Gastroesophageal sphincter (tissue), 4 donors: ENCODE results near the gene XRCC3. TPM values are rescaled to one million over a fixed set of nuclear protein-coding genes. Genes with fewer than 3 reads are reported as not detected.

ENCODE experiments used
- ATAC-seq: fragments of 150-250 bp; one replicate; pipeline ENCODE4 v1.9.1; 2016; ENCODE audit warnings: mild to moderate bottlenecking, moderate library complexity
- H3K27ac ChIP-seq, 4 donors: fragments of 200-600 bp; sonication (generic) in 3 of 4; 1 replicate in 3 of 4; 2 replicates in 1 of 4; pipeline ENCODE4 v1.5.1; 2016 to 2019
- H3K27me3 ChIP-seq: fragments of 200-600 bp; sonication (generic); one replicate; pipeline ENCODE4 v1.5.1; 2019
- H3K36me3 ChIP-seq, 2 donors: fragments of 200-600 bp; sonication (generic); one replicate each; pipeline ENCODE4 v1.5.1; 2019; ENCODE audit warnings: control low read depth in 1 of 2
- H3K4me1 ChIP-seq, 3 donors: fragments of 200-600 bp; sonication (generic); 1 replicate in 2 of 3; 2 replicates in 1 of 3; pipeline ENCODE4 v1.5.1; 2016 to 2019; ENCODE audit warnings: control low read depth in 2 of 3
- H3K4me3 ChIP-seq, 2 donors: fragments of 200-600 bp; sonication (generic); one replicate each; pipeline ENCODE4 v1.5.1; 2019; ENCODE audit warnings: mild to moderate bottlenecking in 1 of 2, moderate library complexity in 1 of 2
- H3K9me3 ChIP-seq, 3 donors: fragments of 200-600 bp; sonication (generic); one replicate each; pipeline ENCODE4 v1.5.1; 2017 to 2019; ENCODE audit warnings: control low read depth in 2 of 3
- EP300 ChIP-seq: sonication (generic); formaldehyde crosslinking; IDR thresholded peaks from one replicate; pipeline ENCODE4 v1.6.1; 2017; ENCODE audit warnings: antibody characterized with exemption, mild to moderate bottlenecking
- POLR2A ChIP-seq, 2 donors: fragments of 450-650 bp; IDR thresholded peaks; one replicate each; pipeline ENCODE4 v1.6.1; 2017; ENCODE audit warnings: antibody characterized with exemption in 2 of 2, mild to moderate bottlenecking in 2 of 2, moderate library complexity in 1 of 2
- POLR2AphosphoS5 ChIP-seq: sonication (generic); formaldehyde crosslinking; IDR thresholded peaks from one replicate; pipeline ENCODE4 v1.6.1; 2017; ENCODE audit warnings: antibody characterized with exemption
- WGBS, 2 donors: methylation state at CpG; one replicate each; pipeline ENCODE4 v1.1.5; 2018; ENCODE audit warnings: low coverage in 1 of 2; 5-methylcytosine and 5-hydroxymethylcytosine counted together
- total RNA-seq, 4 donors: library from RNA; depleted of rRNA; stranded (reverse); fragments of >200 nt; gene quantifications; one replicate each; pipeline ENCODE4 v1.1.0, GENCODE V29; 2016
- TF ChIP-seq, protein P1 (sequence below), 4 experiments: fragments of 200-600 bp in 2 of 4; fragments of 450-650 bp in 2 of 4; sonication (generic) in 1 of 4; IDR thresholded peaks; one replicate each; pipeline ENCODE4 v1.5.1; 2017 to 2019; ENCODE audit warnings: antibody characterized with exemption in 4 of 4, mild to moderate bottlenecking in 2 of 4, moderate library complexity in 2 of 4

The XRCC3 gene
- total RNA-seq, 4 donors from 2014 or later: 1.2 to 7.8 (median 3.6) TPM

DNA sequence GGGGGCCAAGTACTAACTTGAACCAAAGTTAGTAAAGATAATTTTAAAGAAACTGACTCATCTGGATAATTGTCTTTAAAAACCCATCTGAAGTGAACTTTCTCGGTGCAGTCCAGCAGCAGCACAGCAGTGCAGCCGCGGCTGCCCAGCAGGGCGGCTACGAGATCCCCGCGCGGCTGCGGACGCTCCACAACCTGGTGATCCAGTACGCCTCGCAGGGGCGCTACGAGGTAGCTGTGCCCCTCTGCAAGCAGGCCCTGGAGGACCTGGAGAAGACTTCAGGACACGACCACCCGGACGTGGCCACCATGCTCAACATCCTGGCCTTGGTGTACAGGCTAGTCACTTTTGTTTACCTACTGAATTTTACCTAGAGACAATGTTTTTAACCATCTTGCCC is 52.7 kb downstream of the XRCC3 start:
- no peak for ATAC-seq
- Histone ChIP-seq H3K4me3 (no peak overlapping the region), H3K4me1 (peaks cover 0 to 38% (median 0%) of the 10 kb centered on the region in 3 donors), H3K36me3 (peaks cover 0 to 97% of the 10 kb centered on the region in 2 donors), H3K9me3 (no peaks in the 10 kb centered on the region), H3K27ac (peak overlapping the region in 1 of 4 donors; percentile 58), H3K27me3 (no peaks in the 10 kb centered on the region)
- no peak for TF ChIP-seq POLR2AphosphoS5
- TF ChIP-seq, protein P1, sequence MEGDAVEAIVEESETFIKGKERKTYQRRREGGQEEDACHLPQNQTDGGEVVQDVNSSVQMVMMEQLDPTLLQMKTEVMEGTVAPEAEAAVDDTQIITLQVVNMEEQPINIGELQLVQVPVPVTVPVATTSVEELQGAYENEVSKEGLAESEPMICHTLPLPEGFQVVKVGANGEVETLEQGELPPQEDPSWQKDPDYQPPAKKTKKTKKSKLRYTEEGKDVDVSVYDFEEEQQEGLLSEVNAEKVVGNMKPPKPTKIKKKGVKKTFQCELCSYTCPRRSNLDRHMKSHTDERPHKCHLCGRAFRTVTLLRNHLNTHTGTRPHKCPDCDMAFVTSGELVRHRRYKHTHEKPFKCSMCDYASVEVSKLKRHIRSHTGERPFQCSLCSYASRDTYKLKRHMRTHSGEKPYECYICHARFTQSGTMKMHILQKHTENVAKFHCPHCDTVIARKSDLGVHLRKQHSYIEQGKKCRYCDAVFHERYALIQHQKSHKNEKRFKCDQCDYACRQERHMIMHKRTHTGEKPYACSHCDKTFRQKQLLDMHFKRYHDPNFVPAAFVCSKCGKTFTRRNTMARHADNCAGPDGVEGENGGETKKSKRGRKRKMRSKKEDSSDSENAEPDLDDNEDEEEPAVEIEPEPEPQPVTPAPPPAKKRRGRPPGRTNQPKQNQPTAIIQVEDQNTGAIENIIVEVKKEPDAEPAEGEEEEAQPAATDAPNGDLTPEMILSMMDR (IDR thresholded peaks at IDR 0.05): no peak
- no peak for TF ChIP-seq POLR2A (IDR thresholded peaks at IDR 0.05)
- TF ChIP-seq EP300: no peak
- WGBS, 2 donors: 94 to 100% methylated on average over 1 to 17 of the region's 17 CpGs

DNA sequence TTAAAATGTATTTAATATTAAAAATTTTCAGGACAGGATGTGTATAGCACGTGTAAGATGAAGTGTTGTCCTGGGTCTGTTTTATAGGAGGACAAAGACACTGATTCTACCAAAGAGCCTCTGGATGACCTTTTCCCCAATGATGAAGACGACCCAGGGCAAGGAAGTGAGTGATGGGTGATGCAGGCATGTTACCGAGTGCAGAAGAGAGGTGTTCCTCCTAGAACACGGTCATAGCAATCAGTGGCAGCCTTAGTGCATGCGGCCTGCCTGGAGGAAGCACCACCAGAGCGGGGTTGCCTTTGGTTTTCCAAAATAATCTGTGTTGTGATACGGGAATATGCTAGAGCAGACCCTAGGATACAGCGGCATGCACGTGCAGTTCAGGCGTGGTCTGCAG is 53.2 kb downstream of the XRCC3 start:
- no peak for ATAC-seq
- Histone ChIP-seq H3K4me3 (no peak overlapping the region), H3K9me3 (no peaks in the 10 kb centered on the region), H3K27me3 (no peaks in the 10 kb centered on the region), H3K4me1 (peaks cover 0 to 43% (median 0%) of the 10 kb centered on the region in 3 donors), H3K36me3 (peaks cover 0 to 97% of the 10 kb centered on the region in 2 donors), H3K27ac (no peak overlapping the region)
- no peak for TF ChIP-seq POLR2A (IDR thresholded peaks at IDR 0.05)
- TF ChIP-seq, protein P1 (IDR thresholded peaks at IDR 0.05): no peak
- TF ChIP-seq EP300: no peak
- no peak for TF ChIP-seq POLR2AphosphoS5
- WGBS, 2 donors: 77 to 78% methylated on average over 6 to 7 of the region's 10 CpGs

DNA sequence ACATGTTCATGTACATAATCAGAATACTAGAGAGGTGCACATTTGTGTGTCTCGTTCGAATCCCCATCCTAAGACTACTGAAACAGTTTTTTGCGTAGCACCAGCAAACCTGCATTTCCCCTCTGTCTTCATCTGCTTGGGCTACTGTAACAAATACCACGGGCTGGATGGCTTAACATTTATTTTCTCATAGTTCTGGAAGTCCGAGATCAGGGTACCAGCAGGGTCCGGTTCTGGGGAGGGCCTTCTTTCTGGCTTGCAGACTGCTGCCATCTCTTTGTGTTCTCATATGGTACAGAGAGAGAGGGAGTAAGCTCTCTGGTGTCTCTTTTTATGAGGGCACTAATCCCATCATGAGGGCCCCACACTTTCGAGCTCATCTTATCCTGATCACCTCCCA is 55.6 kb downstream of the XRCC3 start:
- no peak overlapping the region for H3K4me3 ChIP-seq
- WGBS, 2 donors: 60 to 83% methylated on average over 1 to 7 of the region's 7 CpGs
- peaks cover 0 to 98% of the 10 kb centered on the region in 2 donors for H3K36me3 ChIP-seq
- TF ChIP-seq EP300: no peak
- TF ChIP-seq, protein P1 (IDR thresholded peaks at IDR 0.05): no peak
- no peak for TF ChIP-seq POLR2A (IDR thresholded peaks at IDR 0.05)
- TF ChIP-seq POLR2AphosphoS5: no peak
- H3K9me3 ChIP-seq: no peaks in the 10 kb centered on the region
- no peaks in the 10 kb centered on the region for H3K27me3 ChIP-seq
- peaks cover 0 to 48% (median 5%) of the 10 kb centered on the region in 3 donors for H3K4me1 ChIP-seq
- no peak for ATAC-seq
- H3K27ac ChIP-seq: no peak overlapping the region

DNA sequence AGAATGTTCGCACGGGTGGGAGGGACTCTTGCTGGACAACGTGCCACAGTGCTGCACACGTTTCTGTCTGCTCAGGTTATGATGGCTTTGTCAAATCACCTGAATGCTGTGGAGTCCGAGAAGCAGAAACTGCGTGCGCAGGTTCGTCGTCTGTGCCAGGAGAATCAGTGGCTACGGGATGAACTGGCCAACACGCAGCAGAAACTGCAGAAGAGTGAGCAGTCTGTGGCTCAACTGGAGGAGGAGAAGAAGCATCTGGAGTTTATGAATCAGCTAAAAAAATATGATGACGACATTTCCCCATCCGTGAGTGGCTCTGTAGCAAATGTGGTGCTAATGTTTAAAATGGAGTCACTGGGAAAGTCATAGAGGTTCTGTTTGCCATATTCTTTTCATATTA is 57.8 kb downstream of the XRCC3 start:
- H3K27me3 ChIP-seq: no peaks in the 10 kb centered on the region
- TF ChIP-seq, protein P1 (IDR thresholded peaks at IDR 0.05): no peak
- no peak for TF ChIP-seq POLR2AphosphoS5
- TF ChIP-seq EP300: no peak
- TF ChIP-seq POLR2A (IDR thresholded peaks at IDR 0.05): no peak
- H3K9me3 ChIP-seq: no peaks in the 10 kb centered on the region
- peaks cover 0 to 79% of the 10 kb centered on the region in 2 donors for H3K36me3 ChIP-seq
- H3K4me3 ChIP-seq: no peak overlapping the region
- peak overlapping the region in 2 of 4 donors; percentile 32 to 40 for H3K27ac ChIP-seq
- WGBS, 2 donors: 46 to 61% methylated on average over 4 to 13 of the region's 13 CpGs
- ATAC-seq: peak; percentile 75
- peaks cover 4 to 54% (median 24%) of the 10 kb centered on the region in 3 donors for H3K4me1 ChIP-seq

DNA sequence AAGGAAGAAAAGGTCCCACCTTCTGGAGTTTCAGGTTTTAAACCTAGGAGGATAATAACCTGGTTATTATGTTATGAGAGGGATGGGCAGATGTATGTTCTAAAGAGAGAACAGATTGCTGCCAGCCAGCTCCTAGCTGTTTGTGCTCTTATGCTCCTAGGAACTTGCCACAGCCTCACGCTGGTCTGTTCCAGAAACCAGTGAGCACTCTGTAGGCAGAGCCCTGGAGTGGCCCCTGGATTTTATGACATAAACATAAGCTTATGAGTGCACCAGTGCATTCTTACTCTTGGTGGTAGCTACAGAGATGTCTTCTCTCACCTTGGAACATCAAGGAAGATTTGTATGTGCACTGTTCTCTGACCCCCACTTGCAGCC is 58.5 kb downstream of the XRCC3 start:
- Histone ChIP-seq H3K9me3 (no peaks in the 10 kb centered on the region), H3K36me3 (peaks cover 0 to 71% of the 10 kb centered on the region in 2 donors), H3K4me1 (peaks cover 4 to 62% (median 25%) of the 10 kb centered on the region in 3 donors), H3K4me3 (no peak overlapping the region), H3K27me3 (no peaks in the 10 kb centered on the region), H3K27ac (peak overlapping the region in 1 of 4 donors; percentile 40)
- WGBS, 2 donors: 50 to 80% methylated on average over 1 of the region's 1 CpG
- no peak for ATAC-seq
- TF ChIP-seq POLR2A (IDR thresholded peaks at IDR 0.05) (no peak), EP300 (no peak), POLR2AphosphoS5 (no peak)
- TF ChIP-seq, protein P1 (IDR thresholded peaks at IDR 0.05): no peak
